Upper lobe of left lung (tissue), 6 donors: ENCODE results near the gene SCARB1. TPM values are rescaled to one million over a fixed set of nuclear protein-coding genes. Genes with fewer than 3 reads are reported as not detected.
A peak's percentile ranks its signal among the peaks of the same experiment; 100 is the strongest.

Source experiments
- ATAC-seq, 2 donors: fragments of 200-7000 bp; cut with Tn5 transposase; one replicate each; pipeline ENCODE4 v1.9.1; 2022; ENCODE audit warnings: mild to moderate bottlenecking in 2 of 2, moderate library complexity in 2 of 2; ENCODE audit not compliant: low FRiP score in 2 of 2
- DNase-seq, 2 donors: peaks; one replicate each; pipeline ENCODE4 v3.0.0-alpha.2; 2019 to 2020
- H3K27ac ChIP-seq, 4 donors: fragments of 200-600 bp; sonication (generic); one replicate each; pipeline ENCODE4 v1.5.1; 2016 to 2019
- H3K27me3 ChIP-seq, 4 donors: fragments of 200-600 bp; sonication (generic); one replicate each; pipeline ENCODE4 v1.5.1; 2017 to 2019
- H3K36me3 ChIP-seq, 4 donors: fragments of 200-600 bp; sonication (generic); one replicate each; pipeline ENCODE4 v1.5.1; 2016 to 2019
- H3K4me1 ChIP-seq, 4 donors: fragments of 200-600 bp; sonication (generic); one replicate each; pipeline ENCODE4 v1.5.1; 2018 to 2019
- H3K4me3 ChIP-seq, 4 donors: fragments of 200-600 bp; sonication (generic); one replicate each; pipeline ENCODE4 v1.5.1; 2017 to 2019; ENCODE audit warnings: mild to moderate bottlenecking in 2 of 4, moderate library complexity in 1 of 4
- H3K9me3 ChIP-seq, 4 donors: fragments of 200-600 bp; sonication (generic); one replicate each; pipeline ENCODE4 v1.5.1; 2018 to 2019
- CTCF ChIP-seq, 6 experiments: fragments of 450-650 bp in 4 of 6; fragments of 200-600 bp in 2 of 6; sonication (generic) in 2 of 6; IDR thresholded peaks; one replicate each; pipeline ENCODE4 v1.5.1; 2016 to 2019; ENCODE audit warnings: antibody characterized with exemption in 6 of 6
- EP300 ChIP-seq, 4 donors: sonication (generic); formaldehyde crosslinking; IDR thresholded peaks; one replicate each; pipeline ENCODE4 v1.5.1; 2017; ENCODE audit warnings: antibody characterized with exemption in 4 of 4, control low read depth in 2 of 4
- POLR2A ChIP-seq, 4 donors: fragments of 450-650 bp; IDR thresholded peaks; one replicate each; pipeline ENCODE4 v1.5.1; 2016 to 2017; ENCODE audit warnings: antibody characterized with exemption in 4 of 4, mild to moderate bottlenecking in 2 of 4
- POLR2AphosphoS5 ChIP-seq, 2 donors: sonication (generic); formaldehyde crosslinking; IDR thresholded peaks; one replicate each; pipeline ENCODE4 v1.5.1; 2017; ENCODE audit warnings: antibody characterized with exemption in 2 of 2
- WGBS, 2 donors: methylation state at CpG; one replicate each; pipeline ENCODE4 v1.1.5; 2017 to 2018; 5-methylcytosine and 5-hydroxymethylcytosine counted together
- small RNA-seq, 4 donors: library from RNA; depleted of rRNA; stranded (forward); fragments of <200 nt; gene quantifications; one replicate each; pipeline ENCODE3, GENCODE V24; 2016
- total RNA-seq, 6 donors: library from RNA; depleted of rRNA in 4 of 6; stranded (reverse); fragments of >200 nt in 4 of 6; gene quantifications; one replicate each; pipeline versions ENCODE4 v1.1.0 to v1.2.1, GENCODE V29; 2016 to 2021
- donor health status: DM: no; HTN: no; CAD: no; lungs with moderate emphysema.
- donor health status: DM: no; HTN: yes; CAD: no; lungs with severe emphysema.

The SCARB1 gene
- total RNA-seq, 6 donors from 2014 or later = 10.0 to 51.3 (median 22.5) TPM

- no peaks in the 10 kb centered on the region for H3K27me3 ChIP-seq
- no peak overlapping the region for H3K4me3 ChIP-seq
- TF ChIP-seq POLR2A (IDR thresholded peaks at IDR 0.05) (peak in 1 of 4 donors; percentile 34), POLR2AphosphoS5 (IDR thresholded peaks at IDR 0.05) (peak; percentile 50 to 72), CTCF (IDR thresholded peaks at IDR 0.05) (no peak), EP300 (IDR thresholded peaks at IDR 0.05) (peak in 1 of 4 donors; percentile 30)
- peaks cover 0 to 3% (median 0%) of the 10 kb centered on the region in 4 donors for H3K9me3 ChIP-seq
- no peaks in the 10 kb centered on the region for H3K36me3 ChIP-seq
- peak in 1 of 2 donors; percentile 85 for DNase-seq
- WGBS, 2 donors = 67 to 71% methylated on average over 7 to 18 of the region's 18 CpGs
- peak overlapping the region; percentile 42 to 84 (median 66) for H3K27ac ChIP-seq
- peaks cover 15 to 30% (median 18%) of the 10 kb centered on the region in 4 donors for H3K4me1 ChIP-seq
- peak; percentile 90 to 95 for ATAC-seq
Measured at GRCh38 chr12:124727264-124727800, 136.3 kb downstream of the SCARB1 start.

Small RNAs within 50 kb of the gene (small RNA-seq; reads per million reads assigned to genes)
- gene RNU6-927P = 0 reads per million in 4 donors

Other genes starting within 250 kb of the SCARB1 start
- 1,000 to 10,000 TPM in 5 of 6 donors, 100 to 1,000 TPM in 1; 649 to 1,729 (median 1,078) TPM for gene UBC, start 50.8 kb upstream of the SCARB1 start, total RNA-seq
- gene DHX37, start 125.3 kb upstream of the SCARB1 start, total RNA-seq = 10 to 100 TPM in 5 of 6 donors, 1 to 10 TPM in 1; 7.5 to 28.3 (median 18.3) TPM
- 1 to 10 TPM; 3.1 to 8.5 (median 6.7) TPM for gene BRI3BP, start 129.8 kb upstream of the SCARB1 start, total RNA-seq
- 10 to 100 TPM; 14.7 to 28.6 (median 25.5) TPM for gene AACS, start 201.6 kb upstream of the SCARB1 start, total RNA-seq